OCI-LY7 (cell line): ENCODE data around the gene DPEP3.

Experiments used
- EZH2phosphoT487 ChIP-seq: fragments of 200-600 bp; sonication (generic); IDR thresholded peaks from 2 replicates; pipeline ENCODE4 v1.6.1; 2018; ENCODE audit warnings: low read depth, borderline replicate concordance, mild to moderate bottlenecking, mixed run types, antibody characterized with exemption, low read length, moderate library complexity, mixed read lengths
- TF ChIP-seq, protein P1 (sequence below): fragments of 200-600 bp; sonication (generic); conservative IDR thresholded peaks from 2 replicates; pipeline ENCODE4 v1.5.1; 2014; ENCODE audit warnings: mild to moderate bottlenecking, antibody characterized with exemption, low read length, moderate library complexity, mixed read lengths

DNA sequence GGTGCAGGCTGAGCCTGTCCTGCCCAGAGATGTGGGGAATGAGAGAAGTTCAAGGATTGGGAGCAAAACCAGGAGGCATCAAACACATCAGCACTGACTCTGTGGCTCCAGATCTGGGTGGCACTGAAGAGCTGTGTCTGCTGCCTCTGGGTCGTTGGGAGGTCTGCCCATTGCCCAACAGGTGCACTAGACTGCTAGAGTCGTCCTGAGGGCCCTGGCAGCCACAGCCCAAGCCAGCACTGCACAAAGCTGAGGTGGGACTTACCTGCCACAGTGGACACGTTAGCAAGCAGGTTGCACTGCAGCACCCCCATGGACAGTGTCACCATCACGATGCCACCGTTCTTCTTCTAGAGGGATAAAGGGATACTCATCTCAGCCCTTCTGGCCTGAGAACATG, 3.3 kb downstream of the DPEP3 start:
- TF ChIP-seq, protein P1, sequence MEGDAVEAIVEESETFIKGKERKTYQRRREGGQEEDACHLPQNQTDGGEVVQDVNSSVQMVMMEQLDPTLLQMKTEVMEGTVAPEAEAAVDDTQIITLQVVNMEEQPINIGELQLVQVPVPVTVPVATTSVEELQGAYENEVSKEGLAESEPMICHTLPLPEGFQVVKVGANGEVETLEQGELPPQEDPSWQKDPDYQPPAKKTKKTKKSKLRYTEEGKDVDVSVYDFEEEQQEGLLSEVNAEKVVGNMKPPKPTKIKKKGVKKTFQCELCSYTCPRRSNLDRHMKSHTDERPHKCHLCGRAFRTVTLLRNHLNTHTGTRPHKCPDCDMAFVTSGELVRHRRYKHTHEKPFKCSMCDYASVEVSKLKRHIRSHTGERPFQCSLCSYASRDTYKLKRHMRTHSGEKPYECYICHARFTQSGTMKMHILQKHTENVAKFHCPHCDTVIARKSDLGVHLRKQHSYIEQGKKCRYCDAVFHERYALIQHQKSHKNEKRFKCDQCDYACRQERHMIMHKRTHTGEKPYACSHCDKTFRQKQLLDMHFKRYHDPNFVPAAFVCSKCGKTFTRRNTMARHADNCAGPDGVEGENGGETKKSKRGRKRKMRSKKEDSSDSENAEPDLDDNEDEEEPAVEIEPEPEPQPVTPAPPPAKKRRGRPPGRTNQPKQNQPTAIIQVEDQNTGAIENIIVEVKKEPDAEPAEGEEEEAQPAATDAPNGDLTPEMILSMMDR, result no peak
- no peak for TF ChIP-seq EZH2phosphoT487
